ENCODE measurements around the gene TNNI2.

Gene TNNI2

GRCh38 chr11:1814691-1815090, 24.1 kb upstream of the TNNI2 start:
- TF ChIP-seq, protein P1, sequence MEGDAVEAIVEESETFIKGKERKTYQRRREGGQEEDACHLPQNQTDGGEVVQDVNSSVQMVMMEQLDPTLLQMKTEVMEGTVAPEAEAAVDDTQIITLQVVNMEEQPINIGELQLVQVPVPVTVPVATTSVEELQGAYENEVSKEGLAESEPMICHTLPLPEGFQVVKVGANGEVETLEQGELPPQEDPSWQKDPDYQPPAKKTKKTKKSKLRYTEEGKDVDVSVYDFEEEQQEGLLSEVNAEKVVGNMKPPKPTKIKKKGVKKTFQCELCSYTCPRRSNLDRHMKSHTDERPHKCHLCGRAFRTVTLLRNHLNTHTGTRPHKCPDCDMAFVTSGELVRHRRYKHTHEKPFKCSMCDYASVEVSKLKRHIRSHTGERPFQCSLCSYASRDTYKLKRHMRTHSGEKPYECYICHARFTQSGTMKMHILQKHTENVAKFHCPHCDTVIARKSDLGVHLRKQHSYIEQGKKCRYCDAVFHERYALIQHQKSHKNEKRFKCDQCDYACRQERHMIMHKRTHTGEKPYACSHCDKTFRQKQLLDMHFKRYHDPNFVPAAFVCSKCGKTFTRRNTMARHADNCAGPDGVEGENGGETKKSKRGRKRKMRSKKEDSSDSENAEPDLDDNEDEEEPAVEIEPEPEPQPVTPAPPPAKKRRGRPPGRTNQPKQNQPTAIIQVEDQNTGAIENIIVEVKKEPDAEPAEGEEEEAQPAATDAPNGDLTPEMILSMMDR (IDR thresholded peaks at IDR 0.05; ENCODE audit: control extremely low read depth, extremely low read depth, low read depth, missing control alignments), result no peak
- DNase-seq (ENCODE audit: extremely low spot score), result no peak
- CTCF ChIA-PET, result interaction anchor here (4.3 kb wide), 1 partner anchor 121 kb away, joined by 21 read pairs; no protein-coding TSS in a partner anchor
- POLR2A ChIA-PET, result no interaction called here

- TF ChIP-seq, protein P1 (IDR thresholded peaks at IDR 0.05; ENCODE audit: control extremely low read depth, extremely low read depth, low read depth, missing control alignments), result no peak
- DNase-seq (ENCODE audit: extremely low spot score), result no peak
- ChIA-PET CTCF (interaction anchor here (0.9 to 4.3 kb wide), 3 partner anchors 9 to 187 kb away, joined by 3 to 21 read pairs (median 3); no protein-coding TSS in a partner anchor), POLR2A (no interaction called here)
These were observed 23.5 kb upstream of the TNNI2 start for GRCh38 chr11:1815311-1815710.

GRCh38 chr11:1815751-1816150, 23.0 kb upstream of the TNNI2 start:
- TF ChIP-seq, protein P1 (IDR thresholded peaks at IDR 0.05; ENCODE audit: control extremely low read depth, extremely low read depth, low read depth, missing control alignments), result no peak
- ChIA-PET POLR2A (no interaction called here), CTCF (interaction anchor here (0.9 to 4.3 kb wide), 3 partner anchors 9 to 186 kb away, joined by 3 to 21 read pairs (median 3); no protein-coding TSS in a partner anchor)
- DNase-seq (ENCODE audit: extremely low spot score), result no peak

- POLR2A ChIA-PET, result no interaction called here
- TF ChIP-seq, protein P1 (IDR thresholded peaks at IDR 0.05; ENCODE audit: control extremely low read depth, extremely low read depth, low read depth, missing control alignments), result no peak
- CTCF ChIA-PET, result interaction anchor here (2.3 to 4.3 kb wide), 2 partner anchors 123 to 164 kb away, joined by 6 to 21 read pairs; no protein-coding TSS in a partner anchor
- DNase-seq (ENCODE audit: extremely low spot score), result no peak
These were observed 21.8 kb upstream of the TNNI2 start for GRCh38 chr11:1817000-1817399.

GRCh38 chr11:1817511-1817910, 21.3 kb upstream of the TNNI2 start:
- POLR2A ChIA-PET, result no interaction called here
- TF ChIP-seq, protein P1 (IDR thresholded peaks at IDR 0.05; ENCODE audit: control extremely low read depth, extremely low read depth, low read depth, missing control alignments), result no peak
- CTCF ChIA-PET, result interaction anchor here (2.1 to 4.3 kb wide), 3 partner anchors 15 to 165 kb away, joined by 6 to 21 read pairs (median 6); no protein-coding TSS in a partner anchor
- DNase-seq (ENCODE audit: extremely low spot score), result no peak

DNA sequence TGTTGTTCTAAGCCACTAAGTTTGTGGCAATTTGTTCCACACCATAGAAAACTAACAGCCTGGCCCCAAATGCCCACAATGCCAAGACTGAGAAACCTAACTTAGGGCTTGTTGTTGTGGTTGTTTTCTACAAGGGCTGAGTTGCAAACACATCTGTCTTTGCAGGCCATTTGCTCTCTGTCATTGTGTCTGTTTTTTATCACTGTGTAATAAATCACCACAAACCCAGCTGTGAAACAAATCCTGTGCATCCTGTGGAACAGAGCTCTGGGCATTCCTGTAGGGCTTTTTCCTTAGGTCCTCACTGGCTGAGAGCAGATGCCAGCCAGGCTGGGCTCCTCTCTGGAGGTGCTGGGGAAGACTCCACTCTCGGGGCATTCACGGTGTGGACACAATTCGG, 19.7 kb upstream of the TNNI2 start:
- ChIA-PET CTCF (interaction anchor here (1.3 to 2.3 kb wide), 3 partner anchors 11 to 166 kb away, joined by 3 to 6 read pairs (median 6); no protein-coding TSS in a partner anchor), POLR2A (no interaction called here)
- DNase-seq (ENCODE audit: extremely low spot score), result no peak
- TF ChIP-seq, protein P1 (IDR thresholded peaks at IDR 0.05; ENCODE audit: control extremely low read depth, extremely low read depth, low read depth, missing control alignments), result no peak

Data from GM10248 (cell line).